Right cardiac atrium (tissue), 5 donors: Measurements from ENCODE around the gene ZNF254. TPM values are rescaled to one million over a fixed set of nuclear protein-coding genes. Genes with fewer than 3 reads are reported as not detected.
"Not testable (repeated sequence)": the region's sequence is repeated elsewhere in the genome, so short reads cannot be mapped to it uniquely, and the experiment has no call there.

ENCODE experiments used
- ATAC-seq, 2 donors: fragments of 200-7000 bp; cut with Tn5 transposase; one replicate each; pipeline versions ENCODE4 v1.8.0 to v1.9.1; 2020; ENCODE audit warnings: moderate library complexity in 2 of 2, mild to moderate bottlenecking in 1 of 2
- DNase-seq, 3 donors: peaks; one replicate each; pipeline ENCODE4 v3.0.0-alpha.2; 2020
- H3K27ac ChIP-seq: one replicate; pipeline ENCODE4 v1.5.1; 2013; ENCODE audit warnings: mild to moderate bottlenecking, low read length, control low read depth, moderate library complexity
- H3K27me3 ChIP-seq: one replicate; pipeline ENCODE4 v1.6.1; 2013; ENCODE audit not compliant: control insufficient read depth, insufficient read depth
- H3K4me1 ChIP-seq: one replicate; pipeline ENCODE4 v1.6.1; 2013; ENCODE audit warnings: low read length; ENCODE audit not compliant: control insufficient read depth, insufficient read depth
- H3K4me3 ChIP-seq: one replicate; pipeline ENCODE4 v1.5.1; 2013; ENCODE audit warnings: low read length, control low read depth
- H3K9me3 ChIP-seq: one replicate; pipeline ENCODE4 v1.6.1; 2013; ENCODE audit warnings: low read length; ENCODE audit not compliant: control insufficient read depth
- WGBS: extraction: QIAGEN DNeasy Blood & Tissue Kit; methylation state at CpG from one replicate; pipeline ENCODE4 v1.1.7; 2013; 5-methylcytosine and 5-hydroxymethylcytosine counted together
- intact Hi-C, 4 donors: fragments of 100-400 bp; cut with DNase I; formaldehyde crosslinking; loops; one replicate each; pipeline versions ENCODE4 v1.11.0 to v1.14.0; 2022 to 2023
- polyA plus RNA-seq: library from polyadenylated mRNA; stranded (reverse); fragments of 200-250 nt; gene quantifications from one replicate; pipeline ENCODE4 v1.2.3, GENCODE V29; 2013
- total RNA-seq, 4 donors: library from RNA; stranded (reverse); fragmentation: NEBNext Ultra II Directional; extraction: Animal tissue kit (Norgen Biotek cat#: 25700); gene quantifications; one replicate each; pipeline ENCODE4 v1.2.1, GENCODE V29; 2021
- donor health status: healthy with polysubstance abuse.
- donor health status: DM: no; HTN: yes; CAD: no.
- donor health status: DM: no; HTN: no; CAD: no.
- donor health status: DM: no; HTN: yes; CAD: no; lungs with severe emphysema.
- donor health status: DM: yes; HTN: yes; CAD: no.

ZNF254 gene
- total and polyA plus RNA-seq, 5 donors, result 6.2 to 14.2 (median 13.3) TPM

GRCh38 chr19:24072720-24073119, 14.3 kb upstream of the ZNF254 start:
- intact Hi-C loops, result no loop called here
- DNase-seq, result no peak
- H3K4me3 ChIP-seq, result no peak overlapping the region
- ATAC-seq, result no peak
- no peaks in the 10 kb centered on the region for H3K4me1 ChIP-seq
- no peaks in the 10 kb centered on the region for H3K9me3 ChIP-seq
- no peaks in the 10 kb centered on the region for H3K27me3 ChIP-seq
- H3K27ac ChIP-seq, result no peak overlapping the region

GRCh38 chr19:24073807-24074206, 13.2 kb upstream of the ZNF254 start:
- Histone ChIP-seq H3K27me3 (no peaks in the 10 kb centered on the region), H3K9me3 (no peaks in the 10 kb centered on the region), H3K27ac (no peak overlapping the region), H3K4me1 (no peaks in the 10 kb centered on the region), H3K4me3 (no peak overlapping the region)
- DNase-seq (no peak), ATAC-seq (no peak)
- intact Hi-C loops, result no loop called here

- Histone ChIP-seq H3K27ac (no peak overlapping the region), H3K9me3 (no peaks in the 10 kb centered on the region), H3K4me3 (no peak overlapping the region), H3K27me3 (no peaks in the 10 kb centered on the region), H3K4me1 (no peaks in the 10 kb centered on the region)
- ATAC-seq, result peak in 1 of 2 donors; percentile 40
- no peak for DNase-seq
- intact Hi-C loops, result no loop called here
- WGBS, result 95% methylated on average over 1 of the region's 1 CpG
Measured at GRCh38 chr19:24074720-24075454, 12.1 kb upstream of the ZNF254 start.

DNA sequence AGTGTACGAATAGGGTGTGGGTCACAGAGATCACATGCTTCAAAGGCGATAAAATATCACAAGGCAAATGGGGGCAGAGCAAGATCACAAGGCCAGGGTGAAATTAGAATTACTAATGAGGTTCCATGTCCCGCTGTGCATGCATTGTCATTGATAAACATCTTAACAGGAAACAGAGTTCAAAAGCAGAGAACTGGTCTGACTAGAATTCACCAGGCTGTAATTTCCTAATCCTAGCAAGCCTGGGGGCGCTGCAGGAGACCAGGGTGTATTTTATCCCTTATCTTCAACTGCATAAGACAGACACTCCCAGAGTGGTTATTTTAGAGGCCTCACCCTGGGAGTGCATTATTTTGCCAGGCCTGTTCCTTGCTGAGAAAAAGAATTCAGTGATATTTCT, 11.5 kb upstream of the ZNF254 start:
- ATAC-seq, H3K4me1 ChIP-seq, H3K9me3 ChIP-seq, H3K4me3 ChIP-seq, DNase-seq, H3K27me3 ChIP-seq, H3K27ac ChIP-seq, intact Hi-C loops: not testable (repeated sequence)
- 93% methylated on average over 4 of the region's 4 CpGs for WGBS

DNA sequence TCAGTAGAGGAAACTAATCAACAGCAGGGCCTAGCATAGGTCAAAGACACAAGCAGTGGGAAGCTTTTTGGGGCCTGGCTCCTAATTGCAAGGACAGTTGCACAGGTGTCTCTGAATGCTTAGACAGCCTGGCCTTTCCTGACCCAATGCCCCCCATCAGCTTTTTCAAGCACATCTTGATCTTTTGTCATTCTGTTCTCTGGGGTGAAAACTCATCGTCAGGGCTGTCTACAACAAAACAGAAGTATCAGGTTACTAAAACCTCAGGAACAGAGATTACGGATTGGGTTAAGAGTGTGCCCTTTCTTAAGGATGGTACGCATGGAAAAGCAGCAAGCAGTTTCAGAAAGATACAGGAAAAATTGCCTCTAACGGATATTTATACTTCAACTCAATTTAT, 8.3 kb upstream of the ZNF254 start:
- 92% methylated on average over 4 of the region's 4 CpGs for WGBS

GRCh38 chr19:24081056-24081455, 5.9 kb upstream of the ZNF254 start:
- DNase-seq (no peak), ATAC-seq (no peak)
- WGBS, result 38% methylated on average over 4 of the region's 4 CpGs
- Histone ChIP-seq H3K4me1 (no peaks in the 10 kb centered on the region), H3K27me3 (no peaks in the 10 kb centered on the region), H3K4me3 (no peak overlapping the region), H3K27ac (no peak overlapping the region), H3K9me3 (no peaks in the 10 kb centered on the region)
- intact Hi-C loops, result no loop called here

More for the DNA sequence above, 8.3 kb upstream of the ZNF254 start:
- ATAC-seq (no peak), DNase-seq (no peak)
- Histone ChIP-seq H3K4me3 (no peak overlapping the region), H3K9me3 (no peaks in the 10 kb centered on the region), H3K4me1 (no peaks in the 10 kb centered on the region), H3K27ac (no peak overlapping the region), H3K27me3 (no peaks in the 10 kb centered on the region)
- intact Hi-C loops, result no loop called here

- H3K4me3 ChIP-seq, result no peak overlapping the region
- no peaks in the 10 kb centered on the region for H3K9me3 ChIP-seq
- no peak for ATAC-seq
- H3K27ac ChIP-seq, result no peak overlapping the region
- H3K4me1 ChIP-seq, result peaks cover 5% of the 10 kb centered on the region
- intact Hi-C loops, result no loop called here
- H3K27me3 ChIP-seq, result no peaks in the 10 kb centered on the region
- no peak for DNase-seq
- 94% methylated on average over 2 of the region's 2 CpGs for WGBS
Measured at GRCh38 chr19:24098359-24098758, 11.4 kb downstream of the ZNF254 start.

GRCh38 chr19:24099829-24100228, 12.8 kb downstream of the ZNF254 start:
- DNase-seq (no peak), ATAC-seq (no peak)
- no peaks in the 10 kb centered on the region for H3K27me3 ChIP-seq
- no peak overlapping the region for H3K27ac ChIP-seq
- H3K4me3 ChIP-seq, result no peak overlapping the region
- H3K4me1 ChIP-seq, result peaks cover 5% of the 10 kb centered on the region
- intact Hi-C loops, result no loop called here
- no peaks in the 10 kb centered on the region for H3K9me3 ChIP-seq

GRCh38 chr19:24100597-24100996, 13.6 kb downstream of the ZNF254 start:
- H3K9me3 ChIP-seq, H3K4me1 ChIP-seq, intact Hi-C loops, H3K4me3 ChIP-seq, H3K27me3 ChIP-seq, DNase-seq, H3K27ac ChIP-seq, ATAC-seq: not testable (repeated sequence)
- 90% methylated on average over 2 of the region's 2 CpGs for WGBS

GRCh38 chr19:24101459-24102115, 14.6 kb downstream of the ZNF254 start:
- intact Hi-C loops, result no loop called here
- no peaks in the 10 kb centered on the region for H3K27me3 ChIP-seq
- peaks cover 2% of the 10 kb centered on the region for H3K4me1 ChIP-seq
- no peak overlapping the region for H3K27ac ChIP-seq
- H3K4me3 ChIP-seq, result no peak overlapping the region
- ATAC-seq (no peak), DNase-seq (no peak)
- no peaks in the 10 kb centered on the region for H3K9me3 ChIP-seq
- WGBS, result 75% methylated on average over 2 of the region's 2 CpGs

DNA sequence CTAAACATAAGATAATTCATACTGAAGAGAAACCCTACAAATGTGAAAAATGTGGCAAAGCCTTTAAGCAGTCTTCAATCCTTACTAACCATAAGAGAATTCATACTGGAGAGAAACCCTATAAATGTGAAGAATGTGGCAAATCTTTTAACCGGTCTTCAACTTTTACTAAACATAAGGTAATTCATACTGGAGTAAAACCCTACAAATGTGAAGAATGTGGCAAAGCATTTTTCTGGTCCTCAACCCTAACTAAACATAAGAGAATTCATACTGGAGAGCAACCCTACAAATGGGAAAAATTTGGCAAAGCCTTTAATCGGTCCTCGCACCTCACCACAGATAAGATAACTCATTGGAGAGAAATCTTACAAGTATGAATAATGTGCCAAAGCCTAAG, 40.6 kb downstream of the ZNF254 start:
- intact Hi-C loops, result no loop called here
- ATAC-seq (no peak), DNase-seq (no peak)
- Histone ChIP-seq H3K27me3 (no peaks in the 10 kb centered on the region), H3K4me3 (peak overlapping the region; percentile 25), H3K4me1 (no peaks in the 10 kb centered on the region), H3K27ac (no peak overlapping the region), H3K9me3 (peaks cover 2% of the 10 kb centered on the region)
- 99% methylated on average over 3 of the region's 3 CpGs for WGBS
